Epithelial cell of umbilical artery (primary cell): ENCODE measurements around the gene LRRC56. TPM values are rescaled to one million over a fixed set of nuclear protein-coding genes. Genes with fewer than 3 reads are reported as not detected.

Source experiments
- total RNA-seq: library from RNA; depleted of rRNA; stranded (reverse); fragments of >200 nt; gene quantifications from 2 replicates; pipeline ENCODE4 v1.2.3, GENCODE V29; 2014

LRRC56 gene, protein sequence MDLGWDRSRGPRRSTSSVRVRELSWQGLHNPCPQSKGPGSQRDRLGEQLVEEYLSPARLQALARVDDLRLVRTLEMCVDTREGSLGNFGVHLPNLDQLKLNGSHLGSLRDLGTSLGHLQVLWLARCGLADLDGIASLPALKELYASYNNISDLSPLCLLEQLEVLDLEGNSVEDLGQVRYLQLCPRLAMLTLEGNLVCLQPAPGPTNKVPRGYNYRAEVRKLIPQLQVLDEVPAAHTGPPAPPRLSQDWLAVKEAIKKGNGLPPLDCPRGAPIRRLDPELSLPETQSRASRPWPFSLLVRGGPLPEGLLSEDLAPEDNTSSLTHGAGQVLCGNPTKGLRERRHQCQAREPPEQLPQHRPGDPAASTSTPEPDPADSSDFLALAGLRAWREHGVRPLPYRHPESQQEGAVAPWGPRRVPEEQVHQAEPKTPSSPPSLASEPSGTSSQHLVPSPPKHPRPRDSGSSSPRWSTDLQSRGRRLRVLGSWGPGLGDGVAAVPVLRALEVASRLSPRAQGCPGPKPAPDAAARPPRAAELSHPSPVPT
- total RNA-seq, result 0.30 and 0.32 TPM in 2 replicates

DNA sequence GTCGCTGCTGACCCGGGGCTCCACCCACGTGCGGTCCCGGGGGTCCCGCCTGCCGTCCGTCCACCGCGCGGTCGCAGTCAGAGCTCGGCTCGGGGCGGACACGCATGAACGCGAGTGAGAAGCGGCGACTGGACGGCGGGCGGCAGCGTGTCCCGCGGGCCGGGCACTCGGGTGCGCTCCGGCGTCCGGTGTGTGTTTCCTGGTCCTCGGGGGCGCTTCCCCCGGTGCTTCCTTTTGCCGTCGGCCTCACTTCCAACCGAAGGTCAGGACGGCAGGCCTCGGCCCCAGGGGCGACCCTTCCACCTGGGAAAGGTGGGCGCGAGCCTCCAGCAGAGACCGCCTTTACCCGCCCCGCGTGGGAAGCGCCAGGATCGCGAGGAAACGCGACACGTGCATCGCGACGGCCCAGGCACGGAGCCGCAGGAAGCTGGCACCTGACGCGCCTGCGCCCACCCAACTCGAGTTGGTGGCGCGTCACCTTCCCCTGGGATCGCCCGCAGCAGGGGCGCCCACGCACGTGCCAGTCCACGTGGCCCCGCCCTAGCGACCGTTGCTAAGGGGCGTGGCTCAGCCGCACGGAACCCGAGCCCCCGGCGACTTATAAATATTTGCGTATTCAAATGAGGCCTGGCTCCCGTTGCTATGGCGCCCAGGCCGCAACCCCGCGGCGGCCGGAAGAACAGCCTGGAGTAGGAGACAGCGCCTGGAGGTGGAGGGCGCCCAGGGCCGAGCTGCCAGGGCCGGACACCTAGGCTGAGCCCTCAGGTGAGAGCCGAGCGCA, at the start of gene LRRC56:
TSS of gene LRRC56 (plus strand) at position 687 of the 781 bp plus-strand sequence. CDS start 3,158 bp downstream, outside the sequence.

DNA sequence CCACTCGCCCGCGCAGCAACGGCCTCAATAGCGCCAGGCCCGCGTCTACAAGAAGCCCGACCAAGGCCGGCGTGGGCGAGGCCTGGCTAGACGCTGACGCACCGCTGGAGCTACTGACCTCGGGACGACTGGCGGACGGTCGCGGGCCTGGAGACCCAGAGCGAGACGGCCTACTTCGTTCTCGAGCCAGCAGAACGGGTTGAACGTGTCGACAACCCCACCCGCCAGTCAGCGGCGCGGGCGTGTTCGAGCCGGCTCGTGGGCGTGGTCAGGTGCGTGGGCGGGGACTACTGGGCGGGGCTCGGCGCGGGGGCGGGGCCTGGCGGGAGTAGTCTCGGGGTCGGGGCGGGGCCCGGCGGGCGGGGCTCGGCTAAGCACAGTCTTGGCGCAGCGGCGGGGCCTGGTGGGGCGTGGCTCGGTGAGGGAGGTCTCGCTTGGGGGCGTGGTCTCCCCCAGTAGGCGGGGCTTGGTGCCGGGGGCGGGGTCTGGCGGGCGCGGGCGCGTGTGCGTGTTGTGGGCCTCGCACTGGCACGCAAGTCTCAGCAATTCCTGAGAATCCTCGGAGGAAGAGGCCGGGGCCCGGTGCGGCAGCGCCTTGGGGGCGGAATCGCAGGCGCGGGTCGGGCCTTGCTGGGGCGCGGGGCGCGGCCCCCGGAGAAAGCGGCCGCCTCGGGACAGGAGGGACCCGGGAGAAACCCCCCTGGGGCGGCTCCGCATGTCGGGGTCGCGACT, 30.2 kb upstream of the LRRC56 start, which contains the start of gene RNH1:
TSS of gene RNH1 (minus strand) at position 248 of the 732 bp plus-strand sequence. CDS start 5,080 bp downstream, outside the sequence.

DNA sequence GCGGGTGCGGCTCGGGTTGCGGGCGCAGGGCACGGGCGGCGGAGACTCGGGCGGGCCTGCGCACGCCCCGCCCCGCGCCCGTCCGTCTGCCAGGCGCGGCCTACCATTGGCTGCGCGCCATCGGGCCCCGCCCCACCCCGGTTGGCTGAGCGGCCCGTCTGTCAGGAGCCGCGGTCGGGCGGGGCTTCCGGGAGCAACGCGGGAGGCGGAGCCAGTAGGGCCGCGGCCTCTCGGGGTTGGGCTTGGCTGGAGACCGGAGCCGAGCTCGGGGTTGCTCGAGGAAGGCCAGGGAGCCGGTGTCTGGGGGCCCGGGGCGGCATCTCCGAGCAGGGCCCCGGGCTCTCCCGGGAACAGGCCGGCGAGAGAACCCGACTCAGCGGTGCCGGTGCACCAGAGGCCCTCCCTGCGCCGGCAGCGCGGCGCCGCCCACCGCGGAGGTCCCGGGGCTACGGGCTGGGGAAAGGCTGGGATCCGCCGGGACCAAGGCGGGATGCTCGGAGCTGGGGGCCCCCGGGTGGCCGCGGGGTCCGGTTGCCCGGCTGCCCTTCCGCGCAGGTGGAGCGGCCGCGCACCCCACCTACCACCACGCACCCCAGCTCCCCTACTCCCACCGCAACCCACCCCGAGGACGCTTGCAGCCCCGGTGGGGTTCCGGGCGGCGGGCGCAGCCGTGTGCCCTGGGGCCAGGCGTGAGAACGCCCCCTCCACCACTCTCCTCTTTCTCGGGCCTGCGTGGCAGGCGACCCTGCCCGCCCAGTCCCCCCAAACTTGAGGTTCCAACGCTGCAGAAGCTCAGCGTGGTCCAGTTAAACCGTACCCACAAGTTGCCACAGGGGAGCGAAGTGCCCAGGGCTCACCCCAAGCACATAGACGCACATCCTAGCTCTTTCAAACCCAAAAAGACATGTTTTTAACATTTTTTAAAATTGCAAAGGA, 1.5 kb upstream of the LRRC56 start, which contains the start of gene HRAS:
TSS of gene HRAS (minus strand) at position 58 of the 936 bp plus-strand sequence.

DNA sequence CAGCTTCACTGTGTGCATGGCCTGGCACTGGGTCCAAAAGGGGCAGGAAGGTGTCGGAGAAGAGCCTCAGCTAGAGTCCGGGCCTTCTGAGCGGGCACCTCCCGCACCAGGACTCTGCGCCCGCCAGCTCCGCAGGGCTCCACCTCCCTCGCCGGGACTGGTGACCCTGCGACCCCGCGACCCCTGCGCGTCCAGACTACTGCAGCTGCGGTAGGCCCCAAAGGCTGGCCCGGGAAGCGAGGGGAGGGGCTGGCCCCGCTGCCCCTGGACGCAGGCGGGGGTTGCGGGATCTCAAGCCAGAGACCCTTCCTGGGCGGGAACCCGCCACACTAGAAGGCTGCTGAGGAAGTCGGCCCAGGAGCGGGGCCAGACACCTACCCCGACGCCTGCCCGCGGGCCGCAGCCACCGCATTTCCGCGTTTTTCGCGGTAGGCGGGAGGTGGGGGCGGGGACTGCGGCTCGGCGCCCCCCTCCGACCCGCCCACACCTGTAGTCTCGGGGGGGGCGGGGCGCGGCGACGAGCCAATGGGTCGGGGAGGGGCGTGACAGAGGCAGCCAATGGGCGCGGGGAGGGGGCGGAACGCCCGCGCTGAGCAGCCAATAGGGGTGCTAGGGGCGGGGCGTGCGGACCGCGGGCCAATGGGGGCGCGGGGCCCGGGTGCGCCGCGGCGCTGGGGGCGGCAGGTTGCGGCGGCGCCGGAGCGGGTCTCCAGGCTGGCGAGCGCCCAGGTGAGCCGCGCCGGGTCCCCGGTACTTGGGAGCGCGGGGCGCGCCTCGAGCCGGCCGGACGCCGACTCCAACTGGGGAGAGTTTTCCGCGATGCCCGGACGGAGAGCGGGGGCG, 23.2 kb downstream of the LRRC56 start, which contains the start of the genes LMNTD2 and RASSF7:
TSS of gene LMNTD2 (minus strand) at position 434 of the 843 bp plus-strand sequence. CDS start at position 412, 22 bp downstream.
TSS of gene RASSF7 (plus strand) at position 666 of the 843 bp plus-strand sequence. CDS start 799 bp downstream, outside the sequence.

DNA sequence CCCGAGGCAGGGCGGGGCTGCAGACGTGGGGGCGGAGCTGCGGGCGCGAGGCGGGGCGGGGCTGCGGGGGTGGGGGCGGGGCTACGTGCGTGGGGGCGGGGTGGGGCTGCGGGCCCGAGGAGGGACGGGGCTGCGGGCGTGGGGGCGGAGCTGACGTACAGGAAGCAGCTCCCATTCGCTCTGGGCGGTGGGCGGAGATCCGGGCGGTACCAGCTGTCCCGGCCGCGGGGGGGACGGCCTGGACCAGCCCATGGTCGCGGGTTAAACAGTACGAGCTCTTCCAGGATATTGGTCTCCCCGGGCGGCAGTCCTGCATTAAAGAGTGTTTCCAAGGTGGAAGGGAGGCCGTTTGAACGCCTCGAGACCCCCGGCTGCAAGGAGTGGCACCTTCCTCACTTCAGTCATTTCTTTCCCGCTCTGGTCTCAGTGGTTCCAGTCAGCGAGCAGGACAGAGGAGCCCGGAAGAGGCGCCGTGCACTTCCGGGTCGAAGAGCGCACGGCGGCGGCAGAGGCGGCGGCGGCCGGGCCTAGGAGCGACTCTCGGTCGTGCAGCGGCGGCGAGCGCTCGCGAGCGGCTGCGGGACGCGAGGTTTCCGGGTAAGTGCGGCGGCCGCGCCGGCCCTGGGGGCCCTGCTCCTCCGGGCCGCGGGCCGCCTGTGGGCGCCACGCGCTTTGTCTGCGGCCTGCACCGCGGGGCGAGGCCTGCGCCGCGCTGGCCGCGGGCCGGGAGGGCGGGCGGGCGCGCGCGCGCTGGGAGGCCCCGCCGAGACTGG, 38.9 kb downstream of the LRRC56 start, which contains the start of gene PHRF1:
TSS of gene PHRF1 (plus strand) at position 475 of the 773 bp plus-strand sequence. CDS start 5,043 bp downstream, outside the sequence.

Other genes with a start within 250 kb of the LRRC56 start
- gene PGGHG, start 248.4 kb upstream of the LRRC56 start, total RNA-seq, result 10.4 and 10.8 TPM in 2 replicates
- gene IFITM5, start 238.0 kb upstream of the LRRC56 start, total RNA-seq, result not detected in 2 replicates
- 24.0 and 41.9 TPM in 2 replicates for gene IFITM2, start 229.7 kb upstream of the LRRC56 start, total RNA-seq
- gene IFITM1, start 223.5 kb upstream of the LRRC56 start, total RNA-seq, result 18.5 and 92.6 TPM in 2 replicates
- gene IFITM3, start 216.7 kb upstream of the LRRC56 start, total RNA-seq, result 25.3 and 49.7 TPM in 2 replicates
- gene B4GALNT4, start 168.0 kb upstream of the LRRC56 start, total RNA-seq, result 0.46 and 7.8 TPM in 2 replicates
- 0.15 and 0.32 TPM in 2 replicates for gene PKP3, start 143.3 kb upstream of the LRRC56 start, total RNA-seq
- gene SIGIRR, start 122.5 kb upstream of the LRRC56 start, total RNA-seq, result 28.1 and 43.2 TPM in 2 replicates
- gene ANO9, start 95.5 kb upstream of the LRRC56 start, total RNA-seq, result not detected in 2 replicates
- 29.9 and 30.2 TPM in 2 replicates for gene PTDSS2, start 87.2 kb upstream of the LRRC56 start, total RNA-seq
- 167 and 236 TPM in 2 replicates for gene RNH1, start 30.3 kb upstream of the LRRC56 start, total RNA-seq
- gene HRAS, start 2.0 kb upstream of the LRRC56 start, total RNA-seq, result 43.0 and 67.2 TPM in 2 replicates
- gene LMNTD2, start 23.2 kb downstream of the LRRC56 start, total RNA-seq, result 0.30 and 0.65 TPM in 2 replicates
- 10.2 and 14.3 TPM in 2 replicates for gene RASSF7, start 23.4 kb downstream of the LRRC56 start, total RNA-seq
- gene PHRF1, start 38.9 kb downstream of the LRRC56 start, total RNA-seq, result 24.5 and 26.0 TPM in 2 replicates
- gene IRF7, start 78.4 kb downstream of the LRRC56 start, total RNA-seq, result 11.0 and 71.6 TPM in 2 replicates
- gene CDHR5, start 87.4 kb downstream of the LRRC56 start, total RNA-seq, result not detected in 2 replicates
- not detected in 2 replicates for gene SCT, start 89.7 kb downstream of the LRRC56 start, total RNA-seq
- gene DRD4, start 99.7 kb downstream of the LRRC56 start, total RNA-seq, result not detected in 2 replicates
- gene DEAF1, start 157.7 kb downstream of the LRRC56 start, total RNA-seq, result 34.8 and 38.7 TPM in 2 replicates
- 7.8 and 11.7 TPM in 2 replicates for gene TMEM80, start 158.3 kb downstream of the LRRC56 start, total RNA-seq
- gene EPS8L2, start 168.7 kb downstream of the LRRC56 start, total RNA-seq, result 2.3 and 2.9 TPM in 2 replicates
- 200 and 226 TPM in 2 replicates for gene TALDO1, start 209.9 kb downstream of the LRRC56 start, total RNA-seq
- 16.9 and 23.3 TPM in 2 replicates for gene GATD1, start 240.0 kb downstream of the LRRC56 start, total RNA-seq